Naive thymus-derived CD4-positive, alpha-beta T cell (primary cell): ENCODE measurements around the gene DCUN1D1. TPM values are rescaled to one million over a fixed set of nuclear protein-coding genes. Genes with fewer than 3 reads are reported as not detected.

Experiments used
- ATAC-seq: fragments of 150-1000 bp; cut with Tn5 transposase; 2 replicates; pipeline ENCODE4 v1.10.0; 2021; ENCODE audit warnings: mild to moderate bottlenecking, moderate library complexity
- CTCF ChIA-PET: fragments of 350-600 bp; sonication (Branson Sonifier 250); formaldehyde crosslinking; loops from one replicate; lab custom pipeline; 2021; ENCODE audit warnings: antibody characterized with exemption; lab: Charles Lee
- POLR2A ChIA-PET: fragments of 350-600 bp; sonication (Branson Sonifier 250); formaldehyde crosslinking; loops from one replicate; lab custom pipeline; 2021; ENCODE audit warnings: antibody characterized with exemption, inconsistent platforms; lab: Charles Lee
- DNase-seq, 9 donors: peaks; one replicate each; pipeline versions ENCODE4 v3.0.0 to v3.0.0-alpha.2; 2020 to 2022; ENCODE audit warnings: mixed read lengths in 1 of 9
- H3K27ac ChIP-seq: one replicate; pipeline ENCODE4 v1.7.0; 2013; ENCODE audit warnings: mild to moderate bottlenecking, low read depth, low read length, moderate library complexity
- H3K27me3 ChIP-seq, 2 donors: one replicate each; pipeline ENCODE4 v1.7.0; 2013; ENCODE audit warnings: low read length in 2 of 2, mild to moderate bottlenecking in 2 of 2, moderate library complexity in 2 of 2; ENCODE audit not compliant: control insufficient read depth in 2 of 2, insufficient read depth in 2 of 2
- H3K36me3 ChIP-seq, 3 experiments: 1 replicate in 2 of 3; 2 replicates in 1 of 3; pipeline ENCODE4 v1.7.0; 2013; ENCODE audit warnings: low read length in 3 of 3, mild to moderate bottlenecking in 3 of 3, moderate library complexity in 1 of 3; ENCODE audit not compliant: insufficient read depth in 3 of 3, control insufficient read depth in 2 of 3
- H3K4me1 ChIP-seq, 2 donors: one replicate each; pipeline ENCODE4 v1.7.0; 2013; ENCODE audit warnings: low read length in 2 of 2, mild to moderate bottlenecking in 2 of 2, moderate library complexity in 1 of 2; ENCODE audit not compliant: control insufficient read depth in 2 of 2, insufficient read depth in 2 of 2
- H3K4me3 ChIP-seq: 2 replicates; pipeline ENCODE4 v1.7.0; 2013; ENCODE audit warnings: mild to moderate bottlenecking, low read length
- H3K9me3 ChIP-seq, 3 experiments: 1 replicate in 2 of 3; 2 replicates in 1 of 3; pipeline ENCODE4 v1.7.0; 2013; ENCODE audit warnings: low read length in 3 of 3; ENCODE audit not compliant: control insufficient read depth in 2 of 3
- H3K27ac Mint-ChIP-seq, 9 donors: one replicate each; pipeline ENCODE4 v1.8.0; 2020 to 2022; ENCODE audit warnings: mixed read lengths in 9 of 9, mild to moderate bottlenecking in 8 of 9, moderate library complexity in 5 of 9, inconsistent platforms in 2 of 9
- H3K27me3 Mint-ChIP-seq, 5 donors: one replicate each; pipeline ENCODE4 v1.8.0; 2021 to 2022; ENCODE audit warnings: mixed read lengths in 5 of 5, mild to moderate bottlenecking in 1 of 5
- H3K36me3 Mint-ChIP-seq, 5 donors: one replicate each; pipeline ENCODE4 v1.8.0; 2020 to 2022; ENCODE audit warnings: mixed read lengths in 5 of 5, mild to moderate bottlenecking in 3 of 5, inconsistent platforms in 1 of 5
- H3K4me1 Mint-ChIP-seq, 7 donors: one replicate each; pipeline ENCODE4 v1.8.0; 2020 to 2022; ENCODE audit warnings: mixed read lengths in 7 of 7, mild to moderate bottlenecking in 3 of 7, inconsistent platforms in 1 of 7
- H3K4me3 Mint-ChIP-seq, 10 donors: one replicate each; pipeline ENCODE4 v1.8.0; 2020 to 2022; ENCODE audit warnings: mild to moderate bottlenecking in 10 of 10, mixed read lengths in 10 of 10, moderate library complexity in 6 of 10, inconsistent platforms in 2 of 10
- H3K9me3 Mint-ChIP-seq, 11 donors: one replicate each; pipeline ENCODE4 v1.8.0; 2020 to 2022; ENCODE audit warnings: mixed read lengths in 11 of 11, mild to moderate bottlenecking in 4 of 11, inconsistent platforms in 1 of 11, moderate library complexity in 1 of 11
- intact Hi-C, 2 donors: fragments of 100-400 bp; cut with micrococcal nuclease; formaldehyde crosslinking; loops; one replicate each; pipeline ENCODE4 v1.15.1; 2023
- polyA plus RNA-seq, 2 donors: library from polyadenylated mRNA; unstranded; fragments of 300-500 nt; fragmentation: Illumina TruSeq; gene quantifications; one replicate each; pipeline ENCODE4 v1.2.3, GENCODE V29; 2021
- total RNA-seq, 6 experiments: library from RNA in 5 of 6; stranded (reverse) in 5 of 6; gene quantifications; 1 replicate in 5 of 6; 2 replicates in 1 of 6; pipeline ENCODE4 v1.2.3 and lab custom pipeline; 2021 to 2026

DCUN1D1 gene
- total and polyA plus RNA-seq, 7 experiments from 2014 or later: 22.2 to 53.0 (median 31.1) TPM

- H3K27ac ChIP-seq: no peak overlapping the region
- Mint-ChIP-seq H3K27me3 (no peaks in the 10 kb centered on the region), H3K4me3 (no peak overlapping the region), H3K4me1 (peaks cover 0 to 9% (median 0%) of the 10 kb centered on the region in 7 donors), H3K27ac (peak overlapping the region in 1 of 9 donors; percentile 4), H3K9me3 (no peaks in the 10 kb centered on the region), H3K36me3 (peaks cover 23 to 54% (median 30%) of the 10 kb centered on the region in 5 donors)
- ChIA-PET POLR2A (no interaction called here), CTCF (no interaction called here)
- H3K4me3 ChIP-seq: no peak overlapping the region
- H3K4me1 ChIP-seq: no peaks in the 10 kb centered on the region
- intact Hi-C loops: loop anchor here in 1 of 2 donors (5.0 kb wide), 1 partner anchor 34 kb away; the partner anchor contains the start of gene DCUN1D1
- no peaks in the 10 kb centered on the region for H3K9me3 ChIP-seq
- ATAC-seq (no peak), DNase-seq (no peak)
- H3K36me3 ChIP-seq: peaks cover 0 to 23% (median 0%) of the 10 kb centered on the region in 3 experiments
- no peaks in the 10 kb centered on the region for H3K27me3 ChIP-seq
Measured at GRCh38 chr3:182947888-182948287, 32.5 kb downstream of the DCUN1D1 start.

DNA sequence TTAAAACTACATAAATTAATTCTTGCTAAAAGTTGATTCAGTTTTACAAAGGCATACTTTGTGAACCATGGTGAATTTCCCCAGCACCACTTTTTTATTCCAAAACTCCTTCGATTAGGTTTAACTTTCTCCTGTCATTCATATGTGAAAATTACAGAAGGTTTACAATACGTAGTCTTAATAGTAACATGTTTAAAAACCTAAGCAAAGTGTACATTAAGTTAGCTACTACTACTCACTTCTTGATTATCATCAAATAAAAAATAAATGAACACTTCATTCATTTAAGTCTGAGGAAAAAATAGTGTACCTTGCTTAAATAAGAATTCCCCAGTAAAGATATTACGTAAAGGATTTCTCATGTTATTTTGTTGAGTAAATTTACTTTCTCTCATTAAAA is 38.6 kb downstream of the DCUN1D1 start:
- Histone ChIP-seq H3K27me3 (no peaks in the 10 kb centered on the region), H3K4me1 (peaks cover 7 to 13% of the 10 kb centered on the region in 2 donors), H3K27ac (no peak overlapping the region), H3K9me3 (no peaks in the 10 kb centered on the region), H3K36me3 (peaks cover 0 to 18% (median 0%) of the 10 kb centered on the region in 3 experiments), H3K4me3 (no peak overlapping the region)
- ChIA-PET CTCF (no interaction called here), POLR2A (no interaction called here)
- intact Hi-C loops: no loop called here
- Mint-ChIP-seq H3K27ac (no peak overlapping the region), H3K27me3 (no peaks in the 10 kb centered on the region), H3K9me3 (no peaks in the 10 kb centered on the region), H3K4me3 (no peak overlapping the region), H3K4me1 (peaks cover 2 to 23% (median 15%) of the 10 kb centered on the region in 7 donors), H3K36me3 (peaks cover 16 to 28% (median 19%) of the 10 kb centered on the region in 5 donors)
- DNase-seq (no peak), ATAC-seq (no peak)

DNA sequence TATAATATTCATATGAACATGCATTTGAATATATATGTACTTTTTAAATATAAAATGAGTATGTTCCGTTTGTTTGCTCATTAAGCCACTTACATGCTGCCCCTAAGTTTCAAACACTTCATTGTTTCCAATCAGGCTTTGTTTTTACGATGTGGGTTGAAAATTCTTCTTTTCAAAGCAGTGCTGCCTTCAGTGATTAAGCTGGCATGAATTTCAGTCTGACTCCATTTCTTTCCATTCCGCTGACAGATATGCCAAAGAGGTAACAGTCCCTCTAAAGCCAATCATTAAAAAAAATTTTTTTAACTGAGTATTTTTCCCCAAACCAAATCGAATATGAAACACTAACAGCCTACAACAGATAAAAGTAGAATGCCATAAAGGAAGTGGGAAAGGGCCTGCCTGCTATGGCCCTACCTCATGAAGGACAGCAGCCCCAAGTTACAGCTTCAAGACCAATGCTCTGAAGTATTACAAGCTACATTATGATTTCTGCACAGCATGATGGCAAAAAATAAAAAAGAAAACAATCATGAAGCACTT is 40.0 kb downstream of the DCUN1D1 start:
- POLR2A ChIA-PET: no interaction called here
- Histone ChIP-seq H3K27ac (no peak overlapping the region), H3K4me1 (peaks cover 7 to 14% of the 10 kb centered on the region in 2 donors), H3K27me3 (no peaks in the 10 kb centered on the region), H3K4me3 (no peak overlapping the region), H3K36me3 (peaks cover 0 to 6% (median 0%) of the 10 kb centered on the region in 3 experiments), H3K9me3 (no peaks in the 10 kb centered on the region)
- Mint-ChIP-seq H3K36me3 (peaks cover 6 to 21% (median 10%) of the 10 kb centered on the region in 5 donors), H3K4me1 (peaks cover 3 to 23% (median 15%) of the 10 kb centered on the region in 7 donors), H3K27me3 (no peaks in the 10 kb centered on the region), H3K9me3 (no peaks in the 10 kb centered on the region), H3K27ac (peak overlapping the region in 2 of 9 donors; percentile 1 to 28), H3K4me3 (no peak overlapping the region)
- ATAC-seq (no peak), DNase-seq (no peak)
- CTCF ChIA-PET: no interaction called here
- intact Hi-C loops: no loop called here

DNA sequence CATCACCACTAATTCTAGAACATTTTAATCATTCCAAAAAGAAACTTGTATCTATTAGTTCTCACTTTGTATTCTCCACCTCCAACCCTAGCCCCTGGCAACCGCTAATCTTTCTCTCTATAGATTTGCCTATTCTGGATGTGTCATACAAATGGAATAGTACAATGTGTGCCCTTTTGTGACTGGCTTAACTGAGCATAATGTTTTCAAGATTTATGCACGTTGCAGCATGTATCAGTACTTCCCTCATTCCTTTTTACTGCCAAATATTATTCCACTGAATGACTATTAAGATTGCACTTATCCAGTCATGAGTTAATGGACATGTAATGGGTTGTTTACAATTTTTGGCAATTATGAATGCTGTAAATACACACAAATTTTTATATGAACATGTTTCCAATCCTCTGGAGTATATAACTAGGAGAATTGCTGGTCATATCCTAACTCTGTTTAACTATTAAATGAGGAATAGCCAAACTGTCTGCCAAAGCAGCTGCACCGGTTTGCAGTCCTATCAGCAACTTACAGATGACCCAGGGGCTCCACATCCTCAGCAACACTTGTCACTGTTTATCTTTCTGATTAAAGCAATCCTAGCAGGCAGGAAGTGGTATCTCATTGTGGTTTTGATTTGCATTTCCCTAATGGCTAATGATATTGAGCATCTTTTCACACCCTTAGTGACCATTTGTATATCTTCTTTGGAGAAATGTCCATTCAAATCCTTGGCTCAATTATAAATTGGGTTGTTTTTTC is 42.9 kb downstream of the DCUN1D1 start:
- ChIA-PET CTCF (no interaction called here), POLR2A (no interaction called here)
- H3K36me3 Mint-ChIP-seq: peaks cover 0 to 13% (median 4%) of the 10 kb centered on the region in 5 donors
- Histone ChIP-seq H3K9me3 (peaks cover 0 to 3% (median 0%) of the 10 kb centered on the region in 3 experiments), H3K4me3 (no peak overlapping the region), H3K36me3 (no peaks in the 10 kb centered on the region), H3K4me1 (peaks cover 7 to 14% of the 10 kb centered on the region in 2 donors), H3K27me3 (no peaks in the 10 kb centered on the region), H3K27ac (no peak overlapping the region)
- DNase-seq: no peak
- peak overlapping the region in 3 of 9 donors; percentile 8 to 59 (median 42) for H3K27ac Mint-ChIP-seq
- H3K9me3 Mint-ChIP-seq: peaks cover 0 to 10% (median 2%) of the 10 kb centered on the region in 11 donors
- intact Hi-C loops: no loop called here
- ATAC-seq: peak; percentile 47
- H3K27me3 Mint-ChIP-seq: no peaks in the 10 kb centered on the region
- peaks cover 3 to 23% (median 15%) of the 10 kb centered on the region in 7 donors for H3K4me1 Mint-ChIP-seq
- no peak overlapping the region for H3K4me3 Mint-ChIP-seq

DNA sequence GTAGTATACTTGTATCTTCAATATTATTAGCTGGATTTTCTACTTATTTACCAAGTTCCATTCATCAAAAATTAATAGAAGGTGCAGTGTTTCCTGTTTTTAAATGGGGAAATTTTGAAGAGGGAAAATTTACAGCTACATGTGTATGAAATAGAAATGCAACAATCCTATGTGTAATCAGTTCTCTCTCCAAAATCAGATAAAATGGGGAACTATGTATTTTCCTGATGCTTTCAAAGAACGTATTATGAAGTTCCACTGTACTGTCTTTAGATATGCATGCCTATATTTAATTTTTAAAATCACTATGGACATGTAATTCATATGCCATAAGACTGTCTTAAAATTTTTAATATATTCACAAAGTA is 43.4 kb downstream of the DCUN1D1 start:
- DNase-seq (no peak), ATAC-seq (no peak)
- Histone ChIP-seq H3K27ac (no peak overlapping the region), H3K4me3 (no peak overlapping the region), H3K27me3 (no peaks in the 10 kb centered on the region), H3K36me3 (no peaks in the 10 kb centered on the region), H3K9me3 (peaks cover 0 to 7% (median 0%) of the 10 kb centered on the region in 3 experiments), H3K4me1 (peaks cover 7 to 14% of the 10 kb centered on the region in 2 donors)
- intact Hi-C loops: no loop called here
- Mint-ChIP-seq H3K4me3 (no peak overlapping the region), H3K4me1 (peaks cover 3 to 23% (median 15%) of the 10 kb centered on the region in 7 donors), H3K27me3 (no peaks in the 10 kb centered on the region), H3K9me3 (peaks cover 0 to 16% (median 5%) of the 10 kb centered on the region in 11 donors), H3K27ac (peak overlapping the region in 2 of 9 donors; percentile 50 to 59), H3K36me3 (peaks cover 4 to 13% (median 8%) of the 10 kb centered on the region in 5 donors)
- ChIA-PET POLR2A (no interaction called here), CTCF (no interaction called here)

DNA sequence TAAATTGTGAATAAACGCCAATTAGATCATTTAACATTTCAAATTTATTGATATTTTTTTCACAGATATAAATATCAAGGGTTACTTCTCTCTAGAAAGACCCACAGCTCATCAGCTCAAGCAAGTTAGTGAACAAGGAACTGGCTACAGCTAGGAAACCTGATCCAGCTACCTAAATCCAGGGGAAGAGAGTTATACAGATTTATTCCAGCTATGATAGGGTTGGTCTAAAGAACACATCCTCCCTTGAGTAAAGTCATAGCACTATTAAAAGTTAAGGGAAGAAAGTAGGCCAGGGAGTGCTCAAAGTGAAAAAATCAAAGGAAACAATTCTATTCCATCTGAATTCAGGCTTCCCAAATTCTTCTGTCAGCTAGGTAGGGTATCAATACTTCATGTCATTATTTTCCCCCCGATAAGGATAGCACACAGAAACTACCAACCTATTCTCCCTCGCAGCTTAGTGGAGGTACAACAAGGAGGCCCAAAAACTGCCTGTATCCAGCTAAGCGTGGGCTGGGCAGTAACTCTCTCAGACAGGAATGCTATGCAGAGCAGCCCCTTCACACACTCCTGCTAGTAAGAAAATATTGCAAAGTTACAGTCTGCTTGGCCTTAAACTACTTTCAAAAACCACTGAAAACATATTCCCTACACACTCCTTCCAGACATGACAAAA is 44.0 kb downstream of the DCUN1D1 start:
- Histone ChIP-seq H3K27ac (no peak overlapping the region), H3K4me1 (peaks cover 7 to 14% of the 10 kb centered on the region in 2 donors), H3K27me3 (no peaks in the 10 kb centered on the region), H3K4me3 (no peak overlapping the region), H3K36me3 (no peaks in the 10 kb centered on the region), H3K9me3 (peaks cover 0 to 7% (median 0%) of the 10 kb centered on the region in 3 experiments)
- H3K4me1 Mint-ChIP-seq: peaks cover 3 to 23% (median 15%) of the 10 kb centered on the region in 7 donors
- H3K27ac Mint-ChIP-seq: peak overlapping the region in 3 of 9 donors; percentile 17 to 58 (median 50)
- no peak for ATAC-seq
- peaks cover 0 to 21% (median 9%) of the 10 kb centered on the region in 11 donors for H3K9me3 Mint-ChIP-seq
- ChIA-PET CTCF (interaction anchor here (0.6 kb wide), 1 partner anchor 129 kb away, joined by 3 read pairs; no protein-coding TSS in a partner anchor), POLR2A (no interaction called here)
- no peak for DNase-seq
- no peaks in the 10 kb centered on the region for H3K27me3 Mint-ChIP-seq
- no peak overlapping the region for H3K4me3 Mint-ChIP-seq
- peaks cover 4 to 15% (median 9%) of the 10 kb centered on the region in 5 donors for H3K36me3 Mint-ChIP-seq
- intact Hi-C loops: no loop called here
